ENCODE results near the gene EPHA4.

The EPHA4 gene

DNA sequence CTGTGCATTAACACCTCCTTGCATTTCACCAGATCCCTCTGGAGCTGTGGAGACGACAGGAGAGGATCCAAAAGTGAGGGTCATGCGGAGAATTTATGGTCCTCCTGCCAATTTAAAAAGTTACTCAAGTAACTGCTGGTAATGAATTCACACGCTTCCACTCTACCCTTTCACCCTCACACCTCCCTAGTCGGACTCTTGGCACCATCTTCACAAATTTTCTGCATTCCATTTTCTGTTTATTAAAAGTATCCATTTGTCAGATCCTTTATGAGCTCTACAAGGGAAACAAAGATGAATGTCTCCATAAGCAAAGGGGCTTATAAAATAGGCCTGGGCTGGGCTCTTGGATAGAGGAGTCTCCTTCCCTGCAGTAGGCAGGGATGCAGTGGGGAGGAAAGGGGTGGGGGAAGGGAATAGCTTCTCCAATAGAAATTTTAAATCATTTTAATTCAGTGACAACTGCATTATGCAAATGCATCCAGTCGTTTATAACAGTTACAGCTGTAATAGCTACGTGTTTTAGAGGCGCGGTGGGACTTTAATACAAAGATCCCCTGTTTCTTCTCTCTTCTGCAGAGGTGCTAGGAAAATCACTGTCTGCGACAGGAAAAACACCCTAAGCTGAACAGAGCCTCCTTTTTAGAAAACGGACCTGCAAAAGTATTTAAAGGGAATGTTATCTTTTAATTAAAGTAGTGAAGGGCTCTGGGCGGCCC, 132.2 kb downstream of the EPHA4 start:
- no peak for DNase-seq (ENCODE audit: low spot score)

DNA sequence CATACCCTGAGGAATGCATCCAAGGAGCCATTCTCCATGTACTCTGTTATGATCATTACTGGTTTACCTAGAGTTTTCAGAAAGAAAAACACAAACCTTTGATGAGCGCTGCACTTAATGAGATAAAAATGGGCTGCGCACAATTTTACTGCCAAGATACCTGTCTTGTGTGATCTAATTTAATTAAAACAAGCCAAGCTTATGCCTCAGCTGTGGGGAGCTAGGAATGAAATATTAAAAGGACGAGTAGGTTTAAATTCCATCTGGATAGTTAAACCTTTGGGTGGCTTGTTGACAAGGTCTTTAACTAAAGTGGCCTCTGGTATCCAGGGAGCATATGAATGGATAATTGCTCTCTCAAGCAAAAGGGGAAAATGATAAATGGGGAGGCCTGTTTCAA, 135.0 kb downstream of the EPHA4 start:
- DNase-seq (ENCODE audit: low spot score), result no peak

- DNase-seq (ENCODE audit: low spot score), result no peak
Observed at GRCh38 chr2:221435171-221435570, 136.9 kb downstream of the EPHA4 start.

GRCh38 chr2:221434142-221434541, 138.0 kb downstream of the EPHA4 start:
- DNase-seq (ENCODE audit: low spot score), result no peak

- DNase-seq (ENCODE audit: low spot score), result no peak
Observed at GRCh38 chr2:221431477-221431876, 140.6 kb downstream of the EPHA4 start.

DNA sequence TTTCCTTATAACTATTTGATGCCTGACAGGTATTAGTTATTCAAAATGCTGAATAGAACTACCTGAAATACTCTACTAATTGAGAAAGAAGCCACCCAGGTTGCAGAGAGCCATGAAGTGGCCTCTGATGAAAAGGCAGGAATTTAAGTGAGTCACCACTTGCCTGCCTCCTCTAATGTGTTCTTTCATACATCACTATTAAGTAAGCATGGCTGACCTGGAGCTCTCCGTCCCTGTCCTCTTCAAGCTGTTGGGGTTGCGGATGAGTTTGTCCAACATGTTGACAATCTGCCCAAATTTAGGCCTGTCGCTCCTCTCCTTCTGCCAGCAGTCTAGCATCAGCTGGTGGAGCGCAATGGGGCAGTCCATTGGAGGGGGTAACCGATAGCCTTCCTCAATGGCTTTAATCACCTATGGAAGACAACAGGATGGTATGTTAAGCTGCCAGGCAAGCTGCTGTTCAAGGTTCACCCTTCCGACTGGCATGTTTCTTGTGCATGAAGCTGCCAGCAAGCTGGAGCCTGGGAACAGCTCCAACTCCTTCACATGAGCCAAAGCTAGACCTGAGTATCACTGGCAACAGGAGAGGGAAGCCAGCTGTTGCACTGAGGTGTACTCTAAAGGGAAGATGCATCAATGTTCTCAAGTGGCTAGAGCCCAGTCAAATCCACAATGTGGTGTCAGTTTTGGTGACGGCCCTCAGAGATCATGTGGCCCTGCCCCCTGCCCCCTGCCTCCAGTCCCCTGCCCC, 142.2 kb downstream of the EPHA4 start:
- no peak for DNase-seq (ENCODE audit: low spot score)

- no peak for DNase-seq (ENCODE audit: low spot score)
Observed at GRCh38 chr2:221428896-221429295, 143.2 kb downstream of the EPHA4 start.

GRCh38 chr2:221426929-221427328, 145.2 kb downstream of the EPHA4 start:
- no peak for DNase-seq (ENCODE audit: low spot score)

- no peak for DNase-seq (ENCODE audit: low spot score)
Observed at GRCh38 chr2:221425891-221426290, 146.2 kb downstream of the EPHA4 start.

DNA sequence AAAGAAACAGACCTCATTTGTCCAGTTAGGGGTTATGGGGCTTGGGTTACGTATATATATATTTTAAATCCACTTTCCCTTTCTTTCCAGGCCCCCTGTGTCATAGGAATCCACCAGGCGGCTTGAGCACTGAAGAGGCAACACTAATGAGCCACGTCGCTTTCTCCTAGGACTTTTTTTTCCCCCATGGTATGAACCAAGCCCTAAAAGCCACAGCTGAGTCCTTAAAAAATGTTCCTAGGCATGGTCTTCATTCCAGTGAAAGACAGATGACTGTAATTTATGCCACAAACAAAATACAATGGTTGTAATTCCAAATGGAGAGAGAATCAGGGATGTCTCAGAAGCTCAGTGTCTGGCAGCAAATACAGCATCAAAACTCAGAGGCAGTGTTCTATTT, 146.8 kb downstream of the EPHA4 start:
- DNase-seq (ENCODE audit: low spot score), result no peak

GRCh38 chr2:221423210-221423804, 148.8 kb downstream of the EPHA4 start:
- no peak for DNase-seq (ENCODE audit: low spot score)

DNA sequence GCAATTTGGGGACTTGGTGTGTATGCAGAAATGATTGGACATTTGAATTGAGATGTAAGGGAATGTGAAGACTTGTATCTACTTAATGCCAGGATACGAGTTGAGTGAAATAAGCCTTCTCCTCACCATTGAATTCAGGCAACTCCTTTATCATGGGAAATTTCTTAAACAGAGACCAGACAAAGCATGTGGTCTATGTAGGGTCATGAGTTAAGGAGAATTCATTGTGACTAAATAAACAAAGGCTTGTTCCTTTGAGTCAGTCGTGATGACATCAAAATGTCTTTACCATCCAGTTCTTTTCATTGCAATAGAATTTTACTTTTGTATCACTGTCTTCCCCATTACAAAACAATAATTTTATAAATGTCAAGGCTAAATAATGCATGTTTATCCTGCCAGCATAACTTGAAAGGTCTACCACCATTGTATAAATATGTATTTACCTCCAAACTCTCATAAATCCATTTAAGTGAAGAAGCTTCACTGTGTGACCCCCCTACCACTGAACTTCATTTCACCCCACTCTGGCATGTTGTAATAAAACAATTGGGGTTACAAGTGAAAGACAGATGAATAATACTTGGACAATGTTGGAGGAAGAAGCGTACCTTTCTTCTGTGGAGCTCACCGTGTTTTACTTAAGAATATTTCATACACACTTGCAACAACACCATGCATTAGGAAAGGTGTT, 149.4 kb downstream of the EPHA4 start:
- DNase-seq (ENCODE audit: low spot score), result no peak

DNA sequence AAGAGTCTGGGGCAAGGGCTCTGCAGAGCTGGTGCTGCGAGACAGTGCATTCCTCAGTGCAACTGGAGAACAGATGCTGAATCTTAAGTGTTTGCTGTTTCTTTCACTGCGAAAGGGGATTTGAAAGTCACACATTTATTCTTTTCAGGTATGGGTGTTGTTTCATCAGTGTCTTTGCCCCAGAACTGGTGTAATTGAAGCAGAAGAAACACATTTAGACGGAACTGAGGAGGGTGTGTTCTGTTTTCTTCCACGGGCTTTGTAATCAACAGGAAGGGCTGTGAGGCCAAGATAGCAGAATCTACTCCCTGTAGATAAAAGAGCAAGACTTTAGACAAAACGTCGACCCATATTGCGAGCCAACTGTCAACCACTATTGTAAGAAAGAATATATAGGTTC, 151.9 kb downstream of the EPHA4 start:
- no peak for DNase-seq (ENCODE audit: low spot score)

DNA sequence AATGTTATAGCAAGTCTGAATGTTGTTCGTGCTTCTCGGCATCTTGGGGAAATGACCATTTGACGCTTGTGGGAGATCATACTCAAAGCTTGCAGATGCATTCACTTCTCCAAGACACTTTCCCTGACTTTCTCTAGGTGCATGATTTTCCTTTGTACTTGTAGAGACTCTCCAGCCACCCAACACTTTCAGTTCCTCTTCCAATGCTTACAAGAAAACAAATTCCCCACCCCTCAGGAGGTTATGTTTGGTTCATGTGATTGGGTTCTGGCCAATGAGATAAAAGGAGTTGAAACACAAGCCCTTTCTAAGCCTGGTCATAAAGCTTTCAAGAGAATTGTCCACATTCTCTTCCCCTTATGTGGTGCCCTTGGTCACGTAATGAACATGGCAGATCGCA, 156.3 kb downstream of the EPHA4 start:
- no peak for DNase-seq (ENCODE audit: low spot score)

- DNase-seq (ENCODE audit: low spot score), result no peak
Observed at GRCh38 chr2:221412978-221413377, 159.1 kb downstream of the EPHA4 start.

GRCh38 chr2:221410487-221410886, 161.6 kb downstream of the EPHA4 start:
- no peak for DNase-seq (ENCODE audit: low spot score)

GRCh38 chr2:221407765-221408164, 164.3 kb downstream of the EPHA4 start:
- no peak for DNase-seq (ENCODE audit: low spot score)

- no peak for DNase-seq (ENCODE audit: low spot score)
Observed at GRCh38 chr2:221405521-221405920, 166.6 kb downstream of the EPHA4 start.

DNA sequence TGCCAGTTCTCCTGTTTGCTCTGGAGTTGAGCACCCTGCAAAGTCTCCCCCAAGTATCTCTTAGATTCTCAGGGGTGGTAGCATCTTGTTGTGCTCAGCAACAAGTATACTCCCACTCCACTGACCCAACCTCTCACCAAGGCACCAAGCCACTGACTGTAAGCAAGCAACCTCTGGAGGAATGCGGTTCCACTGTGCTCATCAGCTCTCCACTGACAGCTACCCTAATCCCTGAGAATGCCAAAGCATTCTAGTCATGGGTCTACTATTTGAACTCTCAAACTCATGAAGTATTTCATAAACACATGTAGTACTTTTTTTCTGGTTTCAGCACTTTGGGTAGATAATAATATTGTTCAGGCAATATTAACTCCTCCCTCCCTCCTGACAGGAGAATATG, 170.0 kb downstream of the EPHA4 start:
- DNase-seq (ENCODE audit: low spot score), result no peak

GRCh38 chr2:221400411-221400810, 171.7 kb downstream of the EPHA4 start:
- no peak for DNase-seq (ENCODE audit: low spot score)

DNA sequence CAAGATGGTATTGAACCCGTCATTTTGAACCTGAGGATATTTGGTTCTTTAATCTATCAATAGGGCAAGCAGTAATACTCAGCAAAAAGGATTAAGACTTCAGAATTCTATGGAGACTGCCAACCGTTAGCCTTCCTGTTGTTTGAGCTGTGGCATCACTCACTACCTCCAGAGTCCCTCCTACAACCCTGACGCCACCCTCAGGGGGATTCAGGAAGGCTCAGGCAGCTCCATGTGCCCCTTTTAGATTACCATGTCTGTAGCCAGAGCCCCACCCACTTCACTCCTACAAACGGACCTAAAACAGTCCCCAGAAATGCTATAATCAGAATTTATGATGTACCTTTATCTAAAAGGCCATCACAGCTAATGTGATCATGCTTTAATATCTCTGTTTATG, 172.9 kb downstream of the EPHA4 start:
- no peak for DNase-seq (ENCODE audit: low spot score)

DNA sequence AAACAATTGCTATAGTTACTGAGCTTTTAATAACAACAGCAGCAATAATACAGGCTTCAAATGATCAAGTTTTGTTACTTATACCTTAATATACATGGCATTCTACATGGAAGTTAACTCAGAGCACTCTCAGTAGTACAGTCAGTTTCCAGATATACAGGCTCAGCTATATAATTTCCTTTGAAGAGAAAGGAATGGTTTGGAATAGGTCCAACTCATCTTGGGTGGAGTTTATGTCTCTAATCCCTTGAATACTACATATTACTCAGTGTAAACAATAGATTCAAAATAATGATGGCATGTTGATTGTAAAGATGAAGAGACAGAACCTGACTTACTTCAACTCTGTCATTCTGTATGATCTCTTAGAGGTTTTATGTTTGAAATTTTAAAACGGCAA, 174.9 kb downstream of the EPHA4 start:
- no peak for DNase-seq (ENCODE audit: low spot score)
